Uterus (tissue), 2 donors: ENCODE results near the gene SV2B.

Source experiments
- CTCF ChIP-seq, 4 experiments: fragments of 200-600 bp in 2 of 4; fragments of 450-650 bp in 2 of 4; sonication (generic) in 2 of 4; IDR thresholded peaks; one replicate each; pipeline ENCODE4 v1.5.1; 2016 to 2019; ENCODE audit warnings: antibody characterized with exemption in 4 of 4, mild to moderate bottlenecking in 2 of 4, moderate library complexity in 1 of 4
- POLR2A ChIP-seq, 2 donors: fragments of 450-650 bp; IDR thresholded peaks; one replicate each; pipeline ENCODE4 v1.6.1; 2016; ENCODE audit warnings: antibody characterized with exemption in 2 of 2, mild to moderate bottlenecking in 1 of 2, moderate library complexity in 1 of 2

GRCh38 chr15:91124132-91124531 is 24.1 kb downstream of the SV2B start:
- no peak for TF ChIP-seq CTCF (IDR thresholded peaks at IDR 0.05)
- TF ChIP-seq POLR2A (IDR thresholded peaks at IDR 0.05): no peak
